K562 (cell line): Measurements from ENCODE around the gene SUFU. TPM values are rescaled to one million over a fixed set of nuclear protein-coding genes. Genes with fewer than 3 reads are reported as not detected.
A peak's percentile ranks its signal among the peaks of the same experiment; 100 is the strongest.

Source experiments
- AFF1 ChIP-seq, 2 experiments: fragments of 450-650 bp; IDR thresholded peaks; 2 replicates each; pipeline ENCODE4 v1.6.1; 2018; ENCODE audit warnings: mild to moderate bottlenecking in 2 of 2, low read depth in 1 of 2; ENCODE audit not compliant: partially characterized antibody in 2 of 2
- ARID3B ChIP-seq: fragments of 250-450 bp; sonication (Bioruptor Pico); IDR thresholded peaks from 2 replicates; pipeline ENCODE4 v1.4.0; 2020; ENCODE audit warnings: borderline replicate concordance
- ATF7 ChIP-seq: fragments of 450-650 bp; IDR thresholded peaks from 2 replicates; pipeline ENCODE4 v1.7.1; 2014; ENCODE audit warnings: mild to moderate bottlenecking, moderate library complexity
- BCL6 ChIP-seq: fragments of 250-450 bp; sonication (Bioruptor Pico); IDR thresholded peaks from 2 replicates; pipeline ENCODE4 v1.4.0; 2020
- ELF1 ChIP-seq: fragments of 200-800 bp; sonication (Bioruptor generic); IDR thresholded peaks from 2 replicates; pipeline ENCODE4 v1.6.1; 2016; ENCODE audit warnings: missing genetic modification characterization, missing compliant biosample characterization
- FOS ChIP-seq: IDR thresholded peaks from 3 replicates; pipeline ENCODE4 v1.6.1; 2011; ENCODE audit not compliant: insufficient read length; ENCODE audit errors: extremely low read depth
- GATAD2B ChIP-seq: fragments of 450-650 bp; IDR thresholded peaks from 2 replicates; pipeline ENCODE4 v1.6.1; 2017; ENCODE audit warnings: mild to moderate bottlenecking, borderline replicate concordance
- KLF10 ChIP-seq: fragments of 250-450 bp; sonication (Bioruptor Pico); IDR thresholded peaks from 2 replicates; pipeline ENCODE4 v1.6.1; 2021; ENCODE audit warnings: matching md5 sums
- MAFF ChIP-seq: IDR thresholded peaks from 2 replicates; pipeline ENCODE4 v1.6.1; 2012; ENCODE audit warnings: low read length, improper control_type of control experiment
- MAFG ChIP-seq: fragments of 450-650 bp; conservative IDR thresholded peaks from 2 replicates; pipeline ENCODE4 v1.6.1; 2016; ENCODE audit warnings: missing genetic modification characterization, missing compliant biosample characterization
- MTA1 ChIP-seq: fragments of 450-650 bp; IDR thresholded peaks from 2 replicates; pipeline ENCODE4 v1.6.1; 2017; ENCODE audit warnings: borderline replicate concordance
- NBN ChIP-seq: fragments of 450-650 bp; IDR thresholded peaks from 2 replicates; pipeline ENCODE4 v1.6.1; 2016; ENCODE audit warnings: low read depth, mild to moderate bottlenecking
- NR4A1 ChIP-seq, 2 experiments: fragments of 250-450 bp in 1 of 2; fragments of 450-650 bp in 1 of 2; sonication (Bioruptor Pico) in 1 of 2; IDR thresholded peaks; 2 replicates each; pipeline versions ENCODE4 v1.4.0 to v1.6.1; 2016 to 2020; ENCODE audit warnings: mild to moderate bottlenecking in 2 of 2, missing compliant biosample characterization in 1 of 2, missing genetic modification characterization in 1 of 2, moderate library complexity in 1 of 2
- POLR2H ChIP-seq: IDR thresholded peaks from 2 replicates; pipeline ENCODE4 v1.6.1; 2016; ENCODE audit warnings: missing genetic modification characterization, low read depth, mild to moderate bottlenecking, control low read depth, missing compliant biosample characterization, moderate library complexity
- SIX5 ChIP-seq, 2 experiments: IDR thresholded peaks; 2 replicates each; pipeline ENCODE4 v1.6.1; 2011; ENCODE audit warnings: low read length in 2 of 2, borderline replicate concordance in 1 of 2, low read depth in 1 of 2, mild to moderate bottlenecking in 1 of 2, moderate library complexity in 1 of 2; ENCODE audit not compliant: insufficient read depth in 1 of 2
- SMAD1 ChIP-seq: fragments of 150-350 bp; IDR thresholded peaks from 2 replicates; pipeline ENCODE4 v1.6.1; 2014; ENCODE audit warnings: low read length, low read depth; ENCODE audit not compliant: partially characterized antibody
- SREBF2 ChIP-seq: sonication (generic); formaldehyde crosslinking; IDR thresholded peaks from 2 replicates; pipeline ENCODE4 v1.4.0; 2020; ENCODE audit warnings: mild to moderate bottlenecking, missing genetic modification reagents
- SRSF9 ChIP-seq: fragments of 200-400 bp; formaldehyde crosslinking; IDR thresholded peaks from 2 replicates; pipeline ENCODE4 v1.6.1; 2017; ENCODE audit warnings: low read depth, low read length, borderline replicate concordance
- TBL1XR1 ChIP-seq, 2 experiments: IDR thresholded peaks; 2 replicates each; pipeline ENCODE4 v1.6.1; 2012; ENCODE audit warnings: improper control_type of control experiment in 2 of 2, low read length in 2 of 2, mild to moderate bottlenecking in 1 of 2
- TCF3 ChIP-seq: sonication (generic); formaldehyde crosslinking; IDR thresholded peaks from 2 replicates; pipeline ENCODE4 v1.4.0; 2020; ENCODE audit warnings: mild to moderate bottlenecking, missing genetic modification reagents
- TRIM24 ChIP-seq, 2 experiments: fragments of 450-650 bp; IDR thresholded peaks; 2 replicates each; pipeline ENCODE4 v1.6.1; 2016
- ZBTB8A ChIP-seq: fragments of 450-650 bp; IDR thresholded peaks from 2 replicates; pipeline ENCODE4 v1.6.1; 2018; ENCODE audit warnings: mild to moderate bottlenecking, moderate library complexity; ENCODE audit not compliant: partially characterized antibody
- ZKSCAN1 ChIP-seq: fragments of 150-350 bp; IDR thresholded peaks from 2 replicates; pipeline ENCODE4 v1.6.1; 2016; ENCODE audit warnings: low read depth, low read length
- ZNF239 ChIP-seq: fragments of 250-450 bp; sonication (Bioruptor Pico); IDR thresholded peaks from 2 replicates; pipeline ENCODE4 v1.4.0; 2020; ENCODE audit warnings: mild to moderate bottlenecking
- ZNF668 ChIP-seq: fragments of 250-450 bp; sonication (Bioruptor Pico); IDR thresholded peaks from 2 replicates; pipeline ENCODE4 v1.8.0; 2022; ENCODE audit warnings: mild to moderate bottlenecking, inconsistent platforms
- polyA plus RNA-seq, 8 experiments: library from polyadenylated mRNA; depleted of rRNA in 4 of 8; stranded (reverse) in 5 of 8; unstranded in 3 of 8; fragments of >200 nt; fragmentation: Nextera tagmentation in 2 of 8; fragmentation: Illumina TruSeq in 1 of 8; extraction: Ambion mirVana in 2 of 8; extraction: Trizol in 1 of 8; gene quantifications; 2 replicates each; pipeline versions ENCODE4 v1.2.1 to v1.2.3, GENCODE V29; 2011 to 2014; ENCODE audit warnings: inconsistent platforms in 1 of 8, missing spikeins in 1 of 8
- total RNA-seq, 7 experiments: library from RNA; depleted of rRNA in 6 of 7; stranded (reverse); fragments of >200 nt in 6 of 7; fragmentation: Illumina TruSeq in 2 of 7; extraction: Trizol in 2 of 7; gene quantifications; 2 replicates each; pipeline versions ENCODE4 v1.2.1 to v1.2.3, GENCODE V29; 2011 to 2021; ENCODE audit warnings: low replicate concordance in 1 of 7

SUFU gene
- total and polyA plus RNA-seq, 9 of the 15 experiments (the other 6 are each of a cell fraction or from before 2014, with no cell fraction given), result 0.59 to 6.3 (median 0.82) TPM

- TF ChIP-seq KLF10 (CRISPR knock-in tag), result no peak
- peak; percentile 85 to 89 for TF ChIP-seq TRIM24 (IDR thresholded peaks at IDR 0.05)
- TF ChIP-seq ZNF239 (CRISPR knock-in tag), result peak; percentile 66
- peak; percentile 46; the same call in 1 of the 2 replicates for TF ChIP-seq MAFG
- TF ChIP-seq ZBTB8A, result no peak
- TF ChIP-seq TCF3 (CRISPR knock-in tag), result peak; percentile 63; the same call in 1 of the 2 replicates
- 0 out of 4 replicates have a peak, but pooled peaks of 1 of the 2 experiments have one; percentile 31 for TF ChIP-seq TBL1XR1 (IDR thresholded peaks at IDR 0.05; ENCODE audit: low read length in 2 of 2)
- no peak for TF ChIP-seq NR4A1 (CRISPR knock-in tag; IDR thresholded peaks at IDR 0.05)
- TF ChIP-seq NR4A1 (tag; IDR thresholded peaks at IDR 0.05), result peak; percentile 90
- 0 out of 2 replicates have a peak, but pooled peaks have one; percentile 4 for TF ChIP-seq MAFF
- TF ChIP-seq NBN, result peak; percentile 82
- peak; percentile 82 for TF ChIP-seq ELF1 (tag)
- peak; percentile 41 for TF ChIP-seq FOS
- peak; percentile 16; the same call in 1 of the 2 replicates for TF ChIP-seq GATAD2B
- TF ChIP-seq ZKSCAN1, result no peak
- no peak for TF ChIP-seq SRSF9
- TF ChIP-seq ZNF668 (CRISPR knock-in tag), result 0 out of 2 replicates have a peak, but pooled peaks have one; percentile 16
- TF ChIP-seq SIX5 (IDR thresholded peaks at IDR 0.05; ENCODE audit: borderline replicate concordance in 1 of 2, insufficient read depth in 1 of 2, low read depth in 1 of 2, low read length in 2 of 2), result no peak
- TF ChIP-seq ATF7, result peak; percentile 91
- no peak for TF ChIP-seq SREBF2 (CRISPR knock-in tag)
- 0 out of 2 replicates have a peak, but pooled peaks have one; percentile 50 for TF ChIP-seq POLR2H (tag)
- 0 out of 2 replicates have a peak, but pooled peaks have one; percentile 9 for TF ChIP-seq BCL6 (CRISPR knock-in tag)
- TF ChIP-seq ARID3B (CRISPR knock-in tag), result no peak
- no peak for TF ChIP-seq SMAD1
- TF ChIP-seq MTA1, result peak; percentile 84
- peak in 1 of 2 experiments; percentile 72 for TF ChIP-seq AFF1 (IDR thresholded peaks at IDR 0.05; ENCODE audit: low read depth in 1 of 2, partially characterized antibody in 2 of 2)
Observed at GRCh38 chr10:102455893-102456471, 47.8 kb upstream of the SUFU start (continued).
